Measurements from ENCODE around the gene TNNC1. TPM values are rescaled to one million over a fixed set of nuclear protein-coding genes. Genes with fewer than 3 reads are reported as not detected.

TNNC1 gene
- polyA plus RNA-seq, 3 donors = not detected

- H3K27ac Mint-ChIP-seq = peak overlapping the region in 1 of 7 donors; percentile 22
- TF ChIP-seq CTCF (IDR thresholded peaks at IDR 0.05) = no peak
- no peaks in the 10 kb centered on the region for H3K27me3 ChIP-seq (ENCODE audit: control insufficient read depth in 2 of 2, insufficient read depth in 2 of 2, low read length in 2 of 2)
- peak overlapping the region in 1 of 2 donors; percentile 96 for H3K27ac ChIP-seq (ENCODE audit: low read depth in 1 of 2, low read length in 2 of 2)
- DNase-seq = no peak
- H3K4me3 ChIP-seq (replicated peaks in 1 of 3; ENCODE audit: low read depth in 2 of 3, low read length in 3 of 3) = no peak overlapping the region
- H3K79me2 ChIP-seq (ENCODE audit: insufficient read depth, low read length) = peaks cover 48% of the 10 kb centered on the region
- peaks cover 0 to under 1% (median 0%) of the 10 kb centered on the region in 3 donors for H3K27me3 Mint-ChIP-seq (ENCODE audit: low read depth in 3 of 3)
- no peak overlapping the region for H3K4me2 ChIP-seq (replicated peaks; ENCODE audit: extremely low read depth, low read length, poor library complexity, severe bottlenecking)
- WGBS (ENCODE audit: insufficient coverage) = 87% methylated on average over 3 of the region's 3 CpGs
- H3K9me3 Mint-ChIP-seq = no peaks in the 10 kb centered on the region
- peaks cover 57 to 58% of the 10 kb centered on the region in 2 donors for H3K36me3 Mint-ChIP-seq
- no peak overlapping the region for H2AFZ ChIP-seq (ENCODE audit: insufficient read depth, low read depth, low read length, poor library complexity, severe bottlenecking)
- H4K20me1 ChIP-seq (ENCODE audit: insufficient read depth, low read length) = peaks cover 16% of the 10 kb centered on the region
- intact Hi-C loops (cut with micrococcal nuclease) = loop anchor here in 1 of 2 donors (10.0 kb wide), 1 partner anchor 123 kb away; the partner anchor contains the start of gene GLYCTK
- peaks cover 53 to 55% of the 10 kb centered on the region in 2 donors for H3K36me3 ChIP-seq (replicated peaks in 1 of 2; ENCODE audit: control insufficient read depth in 1 of 2, insufficient read depth in 2 of 2, low read length in 2 of 2)
- H3K9me3 ChIP-seq (replicated peaks in 1 of 2; ENCODE audit: control insufficient read depth in 1 of 2, insufficient read depth in 1 of 2, low read length in 2 of 2) = no peaks in the 10 kb centered on the region
- no peak overlapping the region for H3K4me3 Mint-ChIP-seq
- H3K4me1 Mint-ChIP-seq = peaks cover 35% of the 10 kb centered on the region
- no peak overlapping the region for H3K9ac ChIP-seq (ENCODE audit: insufficient read depth, low read length, poor library complexity, severe bottlenecking)
- peaks cover 30 to 34% of the 10 kb centered on the region in 2 donors for H3K4me1 ChIP-seq (ENCODE audit: control insufficient read depth in 1 of 2, insufficient read depth in 2 of 2, low read length in 2 of 2)
These were observed 46.1 kb downstream of the TNNC1 start for GRCh38 chr3:52407779-52408178.

GRCh38 chr3:52406791-52407510, 46.9 kb downstream of the TNNC1 start:
- peaks cover 13% of the 10 kb centered on the region for H4K20me1 ChIP-seq (ENCODE audit: insufficient read depth, low read length)
- no peak overlapping the region for H3K4me3 Mint-ChIP-seq
- intact Hi-C loops (cut with micrococcal nuclease) = loop anchor here in 1 of 2 donors (10.0 kb wide), 1 partner anchor 122 kb away; the partner anchor contains the start of gene GLYCTK

More at GRCh38 chr3:52406791-52407510, 46.9 kb downstream of the TNNC1 start:
- Histone ChIP-seq H3K9me3 (replicated peaks in 1 of 2; ENCODE audit: control insufficient read depth in 1 of 2, insufficient read depth in 1 of 2, low read length in 2 of 2) (no peaks in the 10 kb centered on the region), H3K79me2 (ENCODE audit: insufficient read depth, low read length) (peaks cover 40% of the 10 kb centered on the region), H2AFZ (ENCODE audit: insufficient read depth, low read depth, low read length, poor library complexity, severe bottlenecking) (no peak overlapping the region), H3K4me3 (replicated peaks in 1 of 3; ENCODE audit: low read depth in 2 of 3, low read length in 3 of 3) (no peak overlapping the region), H3K4me2 (replicated peaks; ENCODE audit: extremely low read depth, low read length, poor library complexity, severe bottlenecking) (no peak overlapping the region), H3K9ac (ENCODE audit: insufficient read depth, low read length, poor library complexity, severe bottlenecking) (no peak overlapping the region), H3K4me1 (ENCODE audit: control insufficient read depth in 1 of 2, insufficient read depth in 2 of 2, low read length in 2 of 2) (peaks cover 22 to 25% of the 10 kb centered on the region in 2 donors), H3K36me3 (replicated peaks in 1 of 2; ENCODE audit: control insufficient read depth in 1 of 2, insufficient read depth in 2 of 2, low read length in 2 of 2) (peaks cover 61 to 63% of the 10 kb centered on the region in 2 donors), H3K27me3 (ENCODE audit: control insufficient read depth in 2 of 2, insufficient read depth in 2 of 2, low read length in 2 of 2) (no peaks in the 10 kb centered on the region), H3K27ac (ENCODE audit: low read depth in 1 of 2, low read length in 2 of 2) (peak overlapping the region in 1 of 2 donors; percentile 31)
- H3K9me3 Mint-ChIP-seq = no peaks in the 10 kb centered on the region
- no peaks in the 10 kb centered on the region for H3K27me3 Mint-ChIP-seq (ENCODE audit: low read depth in 3 of 3)
- no peak for TF ChIP-seq CTCF (IDR thresholded peaks at IDR 0.05)
- peak overlapping the region in 3 of 7 donors; percentile 52 to 58 (median 57) for H3K27ac Mint-ChIP-seq
- DNase-seq = no peak
- whole genome bisulfite sequencing (ENCODE audit: insufficient coverage) = 100% methylated on average over 16 of the region's 20 CpGs
- peaks cover 64% of the 10 kb centered on the region in 2 donors for H3K36me3 Mint-ChIP-seq
- peaks cover 27% of the 10 kb centered on the region for H3K4me1 Mint-ChIP-seq
